WERI-Rb-1 (cell line): ENCODE results near the gene NEK6.

Source experiments
- DNase-seq: peaks from one replicate; pipeline ENCODE4 v3.0.0-alpha.2; 2020
- H3K27ac ChIP-seq: fragments of 250-450 bp; sonication (Bioruptor Pico); 2 replicates; pipeline ENCODE4 v1.5.1; 2020; ENCODE audit warnings: mild to moderate bottlenecking, moderate library complexity
- H3K27me3 ChIP-seq: fragments of 250-450 bp; sonication (Bioruptor Pico); 2 replicates; pipeline ENCODE4 v1.5.1; 2021; ENCODE audit warnings: mild to moderate bottlenecking, low read depth, moderate library complexity; ENCODE audit not compliant: insufficient read depth, severe bottlenecking
- H3K36me3 ChIP-seq: fragments of 250-450 bp; sonication (Bioruptor Pico); 2 replicates; pipeline ENCODE4 v1.5.1; 2020; ENCODE audit warnings: mild to moderate bottlenecking, moderate library complexity
- H3K4me3 ChIP-seq: 2 replicates; pipeline ENCODE4 v1.5.1; 2011; ENCODE audit warnings: low read depth, mild to moderate bottlenecking, control low read depth, low read length
- H3K9me3 ChIP-seq: fragments of 250-450 bp; sonication (Bioruptor Pico); 2 replicates; pipeline ENCODE4 v1.5.1; 2021; ENCODE audit warnings: mild to moderate bottlenecking, moderate library complexity; ENCODE audit not compliant: severe bottlenecking
- TF ChIP-seq, protein P1 (sequence below): IDR thresholded peaks from 2 replicates; pipeline ENCODE4 v1.5.1; 2011; ENCODE audit warnings: low read depth, mild to moderate bottlenecking, control low read depth, inconsistent platforms, low read length

The NEK6 gene

DNA sequence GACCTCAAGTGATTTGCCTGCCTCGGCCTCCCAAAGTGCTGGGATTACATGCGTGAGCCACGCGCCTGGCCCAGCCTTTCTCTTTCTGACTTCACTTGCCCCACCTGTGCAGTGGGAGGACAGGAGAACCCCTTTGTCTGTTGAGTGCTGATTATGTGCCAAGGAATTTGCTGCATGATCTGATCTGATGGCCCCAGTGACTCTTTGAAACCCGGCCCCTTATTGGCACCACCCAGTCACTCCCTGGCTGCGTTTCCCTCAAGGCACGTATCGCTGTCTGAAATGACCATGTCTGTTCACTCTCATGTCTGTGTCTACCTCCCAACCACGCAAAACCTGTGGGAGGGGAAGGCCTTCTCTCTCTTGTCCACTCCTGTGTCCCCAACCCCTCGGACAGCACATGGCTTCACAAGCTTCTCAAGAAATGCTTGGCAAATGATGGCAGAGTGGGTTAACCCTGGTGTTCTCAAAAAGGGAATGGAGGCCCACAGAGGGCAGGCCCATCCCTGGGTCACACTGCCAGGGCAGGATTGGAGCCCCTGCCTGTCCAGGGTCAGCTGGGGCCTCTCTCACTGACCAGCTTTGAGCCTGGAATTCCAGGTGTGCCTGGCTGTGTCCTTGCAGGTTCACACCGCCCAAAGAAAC is 21.9 kb downstream of the NEK6 start:
- H3K27me3 ChIP-seq: no peaks in the 10 kb centered on the region
- no peaks in the 10 kb centered on the region for H3K9me3 ChIP-seq
- DNase-seq: no peak
- TF ChIP-seq, protein P1, sequence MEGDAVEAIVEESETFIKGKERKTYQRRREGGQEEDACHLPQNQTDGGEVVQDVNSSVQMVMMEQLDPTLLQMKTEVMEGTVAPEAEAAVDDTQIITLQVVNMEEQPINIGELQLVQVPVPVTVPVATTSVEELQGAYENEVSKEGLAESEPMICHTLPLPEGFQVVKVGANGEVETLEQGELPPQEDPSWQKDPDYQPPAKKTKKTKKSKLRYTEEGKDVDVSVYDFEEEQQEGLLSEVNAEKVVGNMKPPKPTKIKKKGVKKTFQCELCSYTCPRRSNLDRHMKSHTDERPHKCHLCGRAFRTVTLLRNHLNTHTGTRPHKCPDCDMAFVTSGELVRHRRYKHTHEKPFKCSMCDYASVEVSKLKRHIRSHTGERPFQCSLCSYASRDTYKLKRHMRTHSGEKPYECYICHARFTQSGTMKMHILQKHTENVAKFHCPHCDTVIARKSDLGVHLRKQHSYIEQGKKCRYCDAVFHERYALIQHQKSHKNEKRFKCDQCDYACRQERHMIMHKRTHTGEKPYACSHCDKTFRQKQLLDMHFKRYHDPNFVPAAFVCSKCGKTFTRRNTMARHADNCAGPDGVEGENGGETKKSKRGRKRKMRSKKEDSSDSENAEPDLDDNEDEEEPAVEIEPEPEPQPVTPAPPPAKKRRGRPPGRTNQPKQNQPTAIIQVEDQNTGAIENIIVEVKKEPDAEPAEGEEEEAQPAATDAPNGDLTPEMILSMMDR: no peak
- no peak overlapping the region for H3K4me3 ChIP-seq
- H3K36me3 ChIP-seq: peaks cover 2% of the 10 kb centered on the region; the same call in 1 of the 2 replicates
- no peak overlapping the region for H3K27ac ChIP-seq

- Histone ChIP-seq H3K9me3 (no peaks in the 10 kb centered on the region), H3K36me3 (peaks cover 2% of the 10 kb centered on the region; the same call in 1 of the 2 replicates), H3K4me3 (no peak overlapping the region), H3K27ac (no peak overlapping the region), H3K27me3 (no peaks in the 10 kb centered on the region)
- TF ChIP-seq, protein P1: no peak
- no peak for DNase-seq
Measured at GRCh38 chr9:124280176-124280691, 22.5 kb downstream of the NEK6 start.

GRCh38 chr9:124281931-124282371 is 24.2 kb downstream of the NEK6 start:
- Histone ChIP-seq H3K36me3 (peaks cover 2% of the 10 kb centered on the region; the same call in 1 of the 2 replicates), H3K9me3 (no peaks in the 10 kb centered on the region), H3K27me3 (no peaks in the 10 kb centered on the region), H3K4me3 (no peak overlapping the region), H3K27ac (no peak overlapping the region)
- TF ChIP-seq, protein P1: no peak
- DNase-seq: no peak

DNA sequence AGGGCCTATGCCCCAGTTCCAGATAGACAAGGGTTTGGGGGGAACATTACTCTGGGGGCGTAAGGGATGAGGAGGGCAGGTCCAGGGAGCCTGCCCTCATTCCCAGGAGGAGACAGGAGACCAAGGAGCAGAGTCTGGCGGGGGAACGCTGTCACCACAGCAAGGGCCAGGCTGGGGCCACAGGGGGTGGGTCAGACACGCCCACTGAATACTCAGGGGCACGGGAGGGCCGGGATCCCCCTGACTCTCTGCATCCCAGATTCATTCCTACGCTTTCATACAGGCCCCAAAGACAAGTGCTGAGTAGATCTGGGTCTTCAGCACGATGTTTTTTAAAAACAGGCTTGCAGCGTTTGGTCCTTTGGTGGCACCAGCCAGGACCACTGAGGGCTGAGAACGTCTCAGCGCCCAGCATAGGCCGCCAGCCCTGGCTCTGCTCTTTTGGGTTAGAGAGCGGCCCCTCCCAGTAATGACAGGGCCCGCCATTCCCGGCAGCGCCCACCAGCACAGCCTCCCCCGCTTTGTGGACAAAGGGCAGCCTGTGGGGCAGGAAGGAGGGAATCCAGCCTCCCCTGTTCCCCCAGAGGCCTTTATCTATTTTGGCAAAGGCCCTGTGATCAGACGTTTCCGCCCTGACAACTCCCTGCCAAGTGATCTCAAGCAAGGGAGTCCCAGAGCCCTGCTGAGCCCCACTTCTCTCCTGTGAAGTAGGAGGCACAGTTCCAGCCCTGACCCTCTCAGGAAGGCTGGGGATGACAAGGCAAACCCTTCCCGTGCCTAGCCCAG is 24.9 kb downstream of the NEK6 start:
- TF ChIP-seq, protein P1: no peak
- Histone ChIP-seq H3K4me3 (no peak overlapping the region), H3K27me3 (no peaks in the 10 kb centered on the region), H3K36me3 (peaks cover 2% of the 10 kb centered on the region; the same call in 1 of the 2 replicates), H3K27ac (no peak overlapping the region), H3K9me3 (no peaks in the 10 kb centered on the region)
- DNase-seq: no peak

DNA sequence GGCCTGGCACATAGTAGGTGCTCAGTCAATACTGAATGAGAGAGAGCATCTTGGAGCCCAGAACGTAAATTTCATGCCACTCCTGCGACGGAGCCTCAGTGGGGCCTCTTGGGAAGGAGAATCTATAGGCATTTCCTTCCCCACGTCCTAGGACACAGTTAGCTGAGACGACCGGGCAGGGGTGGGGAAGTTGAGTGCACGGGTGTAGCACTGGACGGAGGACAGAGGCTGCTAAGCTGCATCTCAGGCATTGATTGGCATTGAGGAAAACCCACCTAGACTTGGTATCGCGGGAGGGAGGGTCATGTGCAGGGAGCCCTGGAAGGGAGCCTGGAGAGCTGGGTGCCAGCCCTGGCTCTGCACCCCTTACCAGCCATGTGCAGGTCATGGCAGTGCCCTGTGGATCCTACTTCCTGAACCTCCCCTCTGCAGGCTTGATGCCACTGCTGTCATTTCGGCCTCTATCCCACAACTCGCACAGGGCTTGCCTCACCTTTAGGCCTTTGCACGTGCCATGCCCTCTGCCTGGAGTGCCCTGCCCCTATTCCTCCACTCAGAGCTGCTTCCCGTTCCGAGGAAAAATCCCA is 25.6 kb downstream of the NEK6 start:
- TF ChIP-seq, protein P1: no peak
- no peak overlapping the region for H3K4me3 ChIP-seq
- H3K36me3 ChIP-seq: 0 out of 2 replicates have a peak, but pooled peaks cover 2% of the 10 kb centered on the region
- DNase-seq: no peak
- H3K9me3 ChIP-seq: no peaks in the 10 kb centered on the region
- H3K27me3 ChIP-seq: no peaks in the 10 kb centered on the region
- H3K27ac ChIP-seq: no peak overlapping the region
